ENCODE results near the gene SUMO4.

GRCh38 chr6:149423964-149424440 is 23.9 kb downstream of the SUMO4 start:
- TF ChIP-seq POLR2A (IDR thresholded peaks at IDR 0.05), result no peak
- no peak for TF ChIP-seq CTCF (IDR thresholded peaks at IDR 0.05)
